ENCODE data around the gene TBATA. TPM values are rescaled to one million over a fixed set of nuclear protein-coding genes. Genes with fewer than 3 reads are reported as not detected.

The TBATA gene
- total and polyA plus RNA-seq, 11 donors: not detected

GRCh38 chr10:70761727-70762350 is 23.3 kb downstream of the TBATA start:
- DNase-seq (peak in 1 of 5 donors; percentile 63), ATAC-seq (peak in 1 of 4 donors; percentile 5)
- Histone ChIP-seq H3K4me1 (peaks cover 0 to 8% (median 0%) of the 10 kb centered on the region in 12 donors), H3K27me3 (no peaks in the 10 kb centered on the region), H3K27ac (no peak overlapping the region), H3K4me3 (no peak overlapping the region), H3K9me3 (peaks cover 0 to 7% (median 0%) of the 10 kb centered on the region in 12 donors), H3K36me3 (no peaks in the 10 kb centered on the region)
- TF ChIP-seq POLR2A (IDR thresholded peaks at IDR 0.05) (no peak), CTCF (IDR thresholded peaks at IDR 0.05) (no peak)
- WGBS, 4 donors: 76 to 88% (median 79%) methylated on average over 10 of the region's 10 CpGs
- intact Hi-C loops (cut with DNase I): loop anchor here in 6 of 10 donors (2.0 to 10.0 kb wide), 4 partner anchors 115 to 300 kb away; no protein-coding TSS in a partner anchor

GRCh38 chr10:70761031-70761601 is 24.1 kb downstream of the TBATA start:
- Histone ChIP-seq H3K36me3 (no peaks in the 10 kb centered on the region), H3K27ac (no peak overlapping the region), H3K9me3 (peaks cover 0 to 4% (median 0%) of the 10 kb centered on the region in 12 donors), H3K4me1 (peaks cover 0 to 8% (median 0%) of the 10 kb centered on the region in 12 donors), H3K4me3 (no peak overlapping the region), H3K27me3 (no peaks in the 10 kb centered on the region)
- TF ChIP-seq POLR2A (IDR thresholded peaks at IDR 0.05) (no peak), CTCF (IDR thresholded peaks at IDR 0.05) (peak in 2 of 12 donors; percentile 13 to 28)
- DNase-seq: peak in 2 of 5 donors; percentile 37 to 49
- peak in 3 of 4 donors; percentile 19 to 53 (median 25) for ATAC-seq
- WGBS, 4 donors: 79 to 87% (median 84%) methylated on average over 4 to 7 of the region's 7 CpGs
- intact Hi-C loops (cut with DNase I): loop anchor here in 6 of 10 donors (2.0 to 10.0 kb wide), 4 partner anchors 116 to 299 kb away; no protein-coding TSS in a partner anchor

GRCh38 chr10:70760271-70760787 is 24.8 kb downstream of the TBATA start:
- no peak for ATAC-seq
- Histone ChIP-seq H3K27me3 (no peaks in the 10 kb centered on the region), H3K4me1 (peaks cover 0 to 8% (median under 1%) of the 10 kb centered on the region in 12 donors), H3K36me3 (no peaks in the 10 kb centered on the region), H3K4me3 (no peak overlapping the region), H3K9me3 (no peaks in the 10 kb centered on the region), H3K27ac (no peak overlapping the region)
- WGBS, 4 donors: 75 to 83% (median 79%) methylated on average over 2 to 12 of the region's 12 CpGs
- intact Hi-C loops (cut with DNase I): loop anchor here in 6 of 10 donors (2.0 to 10.0 kb wide), 4 partner anchors 117 to 298 kb away; no protein-coding TSS in a partner anchor
- peak in 2 of 5 donors; percentile 23 to 45 for DNase-seq
- TF ChIP-seq POLR2A (IDR thresholded peaks at IDR 0.05): no peak
- TF ChIP-seq CTCF (IDR thresholded peaks at IDR 0.05): no peak

- H3K27me3 ChIP-seq: no peaks in the 10 kb centered on the region
- H3K27ac ChIP-seq: no peak overlapping the region
- intact Hi-C loops (cut with DNase I): loop anchor here (1.0 to 10.0 kb wide), 13 partner anchors 118 to 299 kb away; no protein-coding TSS in a partner anchor
- H3K4me3 ChIP-seq: no peak overlapping the region
- ATAC-seq (peak in 3 of 4 donors; percentile 18 to 38 (median 22)), DNase-seq (peak in 2 of 5 donors; percentile 30 to 52)
- H3K36me3 ChIP-seq: no peaks in the 10 kb centered on the region
- 68 to 78% (median 73%) methylated on average over 6 to 7 of the region's 7 CpGs for WGBS, 4 donors
- peaks cover 0 to 11% (median 1%) of the 10 kb centered on the region in 12 donors for H3K4me1 ChIP-seq
- no peak for TF ChIP-seq CTCF (IDR thresholded peaks at IDR 0.05)
- no peak for TF ChIP-seq POLR2A (IDR thresholded peaks at IDR 0.05)
- H3K9me3 ChIP-seq: no peaks in the 10 kb centered on the region
These were observed 25.4 kb downstream of the TBATA start for GRCh38 chr10:70759781-70760180.

Data from heart left ventricle (tissue), 16 donors.